Liver (tissue), 9 donors: ENCODE results near the gene GUCD1. TPM values are rescaled to one million over a fixed set of nuclear protein-coding genes. Genes with fewer than 3 reads are reported as not detected.

Experiments
- DNase-seq: peaks from one replicate; pipeline ENCODE4 v3.0.0-alpha.2; 2017; ENCODE audit warnings: low spot score
- H3K27ac ChIP-seq, 2 donors: one replicate each; pipeline ENCODE4 v1.7.0; 2013; ENCODE audit warnings: inconsistent platforms in 2 of 2, low read length in 2 of 2, control low read depth in 1 of 2, low read depth in 1 of 2, mild to moderate bottlenecking in 1 of 2
- H3K27me3 ChIP-seq, 4 donors: one replicate each; pipeline versions ENCODE4 v1.6.1 to v1.7.0; 2013; ENCODE audit warnings: low read length in 3 of 4, inconsistent platforms in 1 of 4, mild to moderate bottlenecking in 1 of 4, moderate library complexity in 1 of 4; ENCODE audit not compliant: control insufficient read depth in 4 of 4, insufficient read depth in 4 of 4
- H3K36me3 ChIP-seq, 4 donors: one replicate each; pipeline versions ENCODE4 v1.6.1 to v1.7.0; 2013; ENCODE audit warnings: low read length in 3 of 4, mild to moderate bottlenecking in 3 of 4, low read depth in 1 of 4, moderate library complexity in 1 of 4; ENCODE audit not compliant: control insufficient read depth in 4 of 4, insufficient read depth in 3 of 4
- H3K4me1 ChIP-seq, 4 donors: one replicate each; pipeline versions ENCODE4 v1.6.1 to v1.7.0; 2013; ENCODE audit warnings: low read length in 3 of 4, mild to moderate bottlenecking in 3 of 4, moderate library complexity in 1 of 4; ENCODE audit not compliant: control insufficient read depth in 4 of 4, insufficient read depth in 4 of 4
- H3K4me3 ChIP-seq, 3 donors: one replicate each; pipeline versions ENCODE4 v1.6.1 to v1.7.0; 2013; ENCODE audit warnings: low read length in 3 of 3, control low read depth in 1 of 3, low read depth in 1 of 3, mild to moderate bottlenecking in 1 of 3
- H3K9ac ChIP-seq, 2 donors: one replicate each; pipeline ENCODE4 v1.7.0; 2013; ENCODE audit warnings: low read length in 2 of 2, mild to moderate bottlenecking in 2 of 2, moderate library complexity in 2 of 2, control low read depth in 1 of 2, low read depth in 1 of 2
- H3K9me3 ChIP-seq, 4 donors: one replicate each; pipeline versions ENCODE4 v1.6.1 to v1.7.0; 2013; ENCODE audit warnings: low read length in 3 of 4; ENCODE audit not compliant: control insufficient read depth in 4 of 4
- EGR1 ChIP-seq, 2 donors: IDR thresholded peaks; 2 replicates each; pipeline ENCODE4 v1.6.1; 2016 to 2018; ENCODE audit warnings: antibody characterized with exemption in 2 of 2, low read depth in 2 of 2
- FOXA1 ChIP-seq: IDR thresholded peaks from 2 replicates; pipeline ENCODE4 v1.6.1; 2016; ENCODE audit warnings: antibody characterized with exemption
- FOXA2 ChIP-seq: IDR thresholded peaks from 2 replicates; pipeline ENCODE4 v1.6.1; 2016; ENCODE audit warnings: antibody characterized with exemption
- GABPA ChIP-seq, 2 donors: IDR thresholded peaks in 1 of 2; conservative IDR thresholded peaks in 1 of 2; 2 replicates each; pipeline ENCODE4 v1.6.1; 2016; ENCODE audit warnings: antibody characterized with exemption in 2 of 2, mild to moderate bottlenecking in 1 of 2, moderate library complexity in 1 of 2
- HNF4A ChIP-seq, 2 donors: conservative IDR thresholded peaks; 2 replicates each; pipeline ENCODE4 v1.6.1; 2016; ENCODE audit warnings: antibody characterized with exemption in 2 of 2, mild to moderate bottlenecking in 2 of 2
- HNF4G ChIP-seq: IDR thresholded peaks from 2 replicates; pipeline ENCODE4 v1.6.1; 2016; ENCODE audit warnings: antibody characterized with exemption
- JUND ChIP-seq, 2 donors: IDR thresholded peaks; 2 replicates each; pipeline ENCODE4 v1.6.1; 2016; ENCODE audit warnings: antibody characterized with exemption in 2 of 2
- NR2F2 ChIP-seq: IDR thresholded peaks from 2 replicates; pipeline ENCODE4 v1.6.1; 2016; ENCODE audit warnings: antibody characterized with exemption
- RAD21 ChIP-seq, 2 donors: IDR thresholded peaks; 2 replicates each; pipeline ENCODE4 v1.6.1; 2016; ENCODE audit warnings: antibody characterized with exemption in 2 of 2, mild to moderate bottlenecking in 2 of 2
- RXRA ChIP-seq, 2 donors: IDR thresholded peaks; 2 replicates each; pipeline ENCODE4 v1.6.1; 2017 to 2018; ENCODE audit warnings: antibody characterized with exemption in 2 of 2, mild to moderate bottlenecking in 1 of 2
- SP1 ChIP-seq: IDR thresholded peaks from 2 replicates; pipeline ENCODE4 v1.6.1; 2018; ENCODE audit warnings: antibody characterized with exemption, mild to moderate bottlenecking
- TAF1 ChIP-seq: conservative IDR thresholded peaks from 2 replicates; pipeline ENCODE4 v1.6.1; 2016; ENCODE audit warnings: antibody characterized with exemption, mild to moderate bottlenecking
- YY1 ChIP-seq: IDR thresholded peaks from 2 replicates; pipeline ENCODE4 v1.6.1; 2016; ENCODE audit warnings: antibody characterized with exemption, mild to moderate bottlenecking
- WGBS: extraction: QIAGEN DNeasy Blood & Tissue Kit; methylation state at CpG from one replicate; pipeline ENCODE4 v1.1.7; 2013; 5-methylcytosine and 5-hydroxymethylcytosine counted together
- polyA plus RNA-seq, 2 donors: library from polyadenylated mRNA; stranded (reverse) in 1 of 2; unstranded in 1 of 2; fragments of 200-250 nt in 1 of 2; fragments of >200 nt in 1 of 2; fragmentation: Nextera tagmentation in 1 of 2; extraction: Ambion mirVana in 1 of 2; gene quantifications; one replicate each; pipeline versions ENCODE4 v1.2.1 to v1.2.3, GENCODE V29; 2013 to 2015
- total RNA-seq, 2 donors: library from RNA; depleted of rRNA; stranded (reverse); fragments of >200 nt; gene quantifications; one replicate each; pipeline ENCODE4 v1.2.3, GENCODE V29; 2014
- TF ChIP-seq, protein P1 (sequence below): IDR thresholded peaks from 2 replicates; pipeline ENCODE4 v1.6.1; 2016; ENCODE audit warnings: antibody characterized with exemption
- TF ChIP-seq, protein P2 (sequence below): IDR thresholded peaks from 2 replicates; pipeline ENCODE4 v1.6.1; 2016; ENCODE audit warnings: antibody characterized with exemption, mild to moderate bottlenecking
- TF ChIP-seq, protein P3 (sequence below): IDR thresholded peaks from 2 replicates; pipeline ENCODE4 v1.6.1; 2016; ENCODE audit warnings: antibody characterized with exemption
- TF ChIP-seq, protein P4 (sequence below): IDR thresholded peaks from 2 replicates; pipeline ENCODE4 v1.6.1; 2016; ENCODE audit warnings: antibody characterized with exemption
- TF ChIP-seq, protein P5 (sequence below): fragments of 150-350 bp; IDR thresholded peaks from 2 replicates; pipeline ENCODE4 v1.5.1; 2017; ENCODE audit warnings: improper control_type of control experiment, low read depth, low read length; ENCODE audit not compliant: missing input control
- donor health status: healthy.
- donor health status: healthy.
- donor health status: healthy.
- donor health status: healthy.
- donor health status: healthy.

Gene GUCD1
- total and polyA plus RNA-seq, 4 donors, result 118 to 202 (median 179) TPM

DNA sequence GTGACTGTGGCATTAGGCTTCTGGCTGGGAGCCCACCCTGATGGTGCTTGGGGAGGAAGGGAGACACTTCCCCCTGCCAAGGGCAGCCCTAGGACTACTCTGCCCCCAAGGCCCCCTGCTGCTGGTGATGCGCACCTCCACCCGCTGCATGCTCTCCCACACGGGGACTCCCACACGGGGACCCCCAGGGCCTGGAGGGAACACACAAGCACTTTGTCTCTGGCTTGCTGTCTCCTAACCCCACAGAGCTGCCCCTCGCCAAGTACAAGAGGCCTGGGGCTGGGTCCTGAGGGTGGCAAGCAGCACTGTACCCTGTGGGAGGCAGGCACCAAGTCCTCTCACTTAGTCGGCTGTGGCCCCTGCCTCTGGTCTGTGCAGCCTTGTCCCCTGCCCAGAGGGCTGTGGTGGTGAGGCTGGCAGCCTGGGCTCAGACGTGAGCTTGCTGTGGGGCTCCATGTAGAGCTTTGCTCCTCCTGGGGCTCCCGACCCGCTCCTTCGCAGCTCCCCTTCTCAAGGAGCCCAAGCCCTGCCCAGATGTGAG, 30.0 kb upstream of the GUCD1 start:
- Histone ChIP-seq H3K4me1 (peaks cover 0 to 16% (median 4%) of the 10 kb centered on the region in 4 donors), H3K27ac (no peak overlapping the region), H3K36me3 (peaks cover 0 to 30% (median 6%) of the 10 kb centered on the region in 4 donors), H3K9ac (no peak overlapping the region), H3K27me3 (no peaks in the 10 kb centered on the region), H3K9me3 (no peaks in the 10 kb centered on the region), H3K4me3 (no peak overlapping the region)
- WGBS, result 91% methylated on average over 10 of the region's 10 CpGs
- TF ChIP-seq, protein P1, sequence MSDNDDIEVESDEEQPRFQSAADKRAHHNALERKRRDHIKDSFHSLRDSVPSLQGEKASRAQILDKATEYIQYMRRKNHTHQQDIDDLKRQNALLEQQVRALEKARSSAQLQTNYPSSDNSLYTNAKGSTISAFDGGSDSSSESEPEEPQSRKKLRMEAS, result no peak
- TF ChIP-seq JUND (IDR thresholded peaks at IDR 0.05) (no peak), EGR1 (IDR thresholded peaks at IDR 0.05; ENCODE audit: low read depth in 2 of 2) (no peak), GABPA (IDR thresholded peaks at IDR 0.05 in 1 of 2, conservative IDR thresholded peaks at IDR 0.05 in 1 of 2) (no peak), RAD21 (IDR thresholded peaks at IDR 0.05) (no peak), SP1 (no peak), HNF4A (conservative IDR thresholded peaks at IDR 0.05) (no peak), FOXA2 (no peak), HNF4G (no peak), YY1 (no peak), TAF1 (no peak), RXRA (IDR thresholded peaks at IDR 0.05) (no peak), NR2F2 (no peak), FOXA1 (no peak)
- TF ChIP-seq, protein P2, sequence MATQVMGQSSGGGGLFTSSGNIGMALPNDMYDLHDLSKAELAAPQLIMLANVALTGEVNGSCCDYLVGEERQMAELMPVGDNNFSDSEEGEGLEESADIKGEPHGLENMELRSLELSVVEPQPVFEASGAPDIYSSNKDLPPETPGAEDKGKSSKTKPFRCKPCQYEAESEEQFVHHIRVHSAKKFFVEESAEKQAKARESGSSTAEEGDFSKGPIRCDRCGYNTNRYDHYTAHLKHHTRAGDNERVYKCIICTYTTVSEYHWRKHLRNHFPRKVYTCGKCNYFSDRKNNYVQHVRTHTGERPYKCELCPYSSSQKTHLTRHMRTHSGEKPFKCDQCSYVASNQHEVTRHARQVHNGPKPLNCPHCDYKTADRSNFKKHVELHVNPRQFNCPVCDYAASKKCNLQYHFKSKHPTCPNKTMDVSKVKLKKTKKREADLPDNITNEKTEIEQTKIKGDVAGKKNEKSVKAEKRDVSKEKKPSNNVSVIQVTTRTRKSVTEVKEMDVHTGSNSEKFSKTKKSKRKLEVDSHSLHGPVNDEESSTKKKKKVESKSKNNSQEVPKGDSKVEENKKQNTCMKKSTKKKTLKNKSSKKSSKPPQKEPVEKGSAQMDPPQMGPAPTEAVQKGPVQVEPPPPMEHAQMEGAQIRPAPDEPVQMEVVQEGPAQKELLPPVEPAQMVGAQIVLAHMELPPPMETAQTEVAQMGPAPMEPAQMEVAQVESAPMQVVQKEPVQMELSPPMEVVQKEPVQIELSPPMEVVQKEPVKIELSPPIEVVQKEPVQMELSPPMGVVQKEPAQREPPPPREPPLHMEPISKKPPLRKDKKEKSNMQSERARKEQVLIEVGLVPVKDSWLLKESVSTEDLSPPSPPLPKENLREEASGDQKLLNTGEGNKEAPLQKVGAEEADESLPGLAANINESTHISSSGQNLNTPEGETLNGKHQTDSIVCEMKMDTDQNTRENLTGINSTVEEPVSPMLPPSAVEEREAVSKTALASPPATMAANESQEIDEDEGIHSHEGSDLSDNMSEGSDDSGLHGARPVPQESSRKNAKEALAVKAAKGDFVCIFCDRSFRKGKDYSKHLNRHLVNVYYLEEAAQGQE, result no peak
- TF ChIP-seq, protein P3, sequence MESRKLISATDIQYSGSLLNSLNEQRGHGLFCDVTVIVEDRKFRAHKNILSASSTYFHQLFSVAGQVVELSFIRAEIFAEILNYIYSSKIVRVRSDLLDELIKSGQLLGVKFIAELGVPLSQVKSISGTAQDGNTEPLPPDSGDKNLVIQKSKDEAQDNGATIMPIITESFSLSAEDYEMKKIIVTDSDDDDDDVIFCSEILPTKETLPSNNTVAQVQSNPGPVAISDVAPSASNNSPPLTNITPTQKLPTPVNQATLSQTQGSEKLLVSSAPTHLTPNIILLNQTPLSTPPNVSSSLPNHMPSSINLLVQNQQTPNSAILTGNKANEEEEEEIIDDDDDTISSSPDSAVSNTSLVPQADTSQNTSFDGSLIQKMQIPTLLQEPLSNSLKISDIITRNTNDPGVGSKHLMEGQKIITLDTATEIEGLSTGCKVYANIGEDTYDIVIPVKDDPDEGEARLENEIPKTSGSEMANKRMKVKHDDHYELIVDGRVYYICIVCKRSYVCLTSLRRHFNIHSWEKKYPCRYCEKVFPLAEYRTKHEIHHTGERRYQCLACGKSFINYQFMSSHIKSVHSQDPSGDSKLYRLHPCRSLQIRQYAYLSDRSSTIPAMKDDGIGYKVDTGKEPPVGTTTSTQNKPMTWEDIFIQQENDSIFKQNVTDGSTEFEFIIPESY, result no peak
- TF ChIP-seq, protein P4, sequence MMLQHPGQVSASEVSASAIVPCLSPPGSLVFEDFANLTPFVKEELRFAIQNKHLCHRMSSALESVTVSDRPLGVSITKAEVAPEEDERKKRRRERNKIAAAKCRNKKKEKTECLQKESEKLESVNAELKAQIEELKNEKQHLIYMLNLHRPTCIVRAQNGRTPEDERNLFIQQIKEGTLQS, result no peak
- TF ChIP-seq, protein P5, sequence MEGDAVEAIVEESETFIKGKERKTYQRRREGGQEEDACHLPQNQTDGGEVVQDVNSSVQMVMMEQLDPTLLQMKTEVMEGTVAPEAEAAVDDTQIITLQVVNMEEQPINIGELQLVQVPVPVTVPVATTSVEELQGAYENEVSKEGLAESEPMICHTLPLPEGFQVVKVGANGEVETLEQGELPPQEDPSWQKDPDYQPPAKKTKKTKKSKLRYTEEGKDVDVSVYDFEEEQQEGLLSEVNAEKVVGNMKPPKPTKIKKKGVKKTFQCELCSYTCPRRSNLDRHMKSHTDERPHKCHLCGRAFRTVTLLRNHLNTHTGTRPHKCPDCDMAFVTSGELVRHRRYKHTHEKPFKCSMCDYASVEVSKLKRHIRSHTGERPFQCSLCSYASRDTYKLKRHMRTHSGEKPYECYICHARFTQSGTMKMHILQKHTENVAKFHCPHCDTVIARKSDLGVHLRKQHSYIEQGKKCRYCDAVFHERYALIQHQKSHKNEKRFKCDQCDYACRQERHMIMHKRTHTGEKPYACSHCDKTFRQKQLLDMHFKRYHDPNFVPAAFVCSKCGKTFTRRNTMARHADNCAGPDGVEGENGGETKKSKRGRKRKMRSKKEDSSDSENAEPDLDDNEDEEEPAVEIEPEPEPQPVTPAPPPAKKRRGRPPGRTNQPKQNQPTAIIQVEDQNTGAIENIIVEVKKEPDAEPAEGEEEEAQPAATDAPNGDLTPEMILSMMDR, result no peak
- DNase-seq, result no peak
